ENCODE data around the gene PDIA4.

- TF ChIP-seq ZNF274 (IDR thresholded peaks at IDR 0.05; ENCODE audit: low read depth, low read length) (no peak), YY1 (IDR thresholded peaks at IDR 0.05; ENCODE audit: insufficient read depth, insufficient read length) (no peak)
Observed at GRCh38 chr7:149043936-149044335, 15.6 kb upstream of the PDIA4 start.

All from NT2/D1 (cell line).